Activated naive CD8-positive, alpha-beta T cell (primary cell): Measurements from ENCODE around the gene KCNN3.
A peak's percentile ranks its signal among the peaks of the same experiment; 100 is the strongest.

Source experiments
- H3K27ac Mint-ChIP-seq: one replicate; pipeline ENCODE4 v1.8.0; 2021; ENCODE audit warnings: mixed read lengths
- H3K27me3 Mint-ChIP-seq: one replicate; pipeline ENCODE4 v1.8.0; 2021; ENCODE audit warnings: mixed read lengths
- H3K36me3 Mint-ChIP-seq: one replicate; pipeline ENCODE4 v1.8.0; 2021; ENCODE audit warnings: mixed read lengths
- H3K4me1 Mint-ChIP-seq: one replicate; pipeline ENCODE4 v1.8.0; 2021; ENCODE audit warnings: low read depth, mixed read lengths
- H3K4me3 Mint-ChIP-seq: one replicate; pipeline ENCODE4 v1.8.0; 2021; ENCODE audit warnings: mild to moderate bottlenecking, mixed read lengths
- H3K9me3 Mint-ChIP-seq: one replicate; pipeline ENCODE4 v1.8.0; 2021; ENCODE audit warnings: low read depth, mixed read lengths

KCNN3 gene

GRCh38 chr1:154886281-154887015 lies 16.4 kb upstream of the KCNN3 start:
- H3K4me3 Mint-ChIP-seq, result no peak overlapping the region
- H3K9me3 Mint-ChIP-seq, result no peaks in the 10 kb centered on the region
- no peaks in the 10 kb centered on the region for H3K36me3 Mint-ChIP-seq
- no peaks in the 10 kb centered on the region for H3K27me3 Mint-ChIP-seq
- H3K4me1 Mint-ChIP-seq, result peaks cover 6% of the 10 kb centered on the region
- H3K27ac Mint-ChIP-seq, result no peak overlapping the region

GRCh38 chr1:154884869-154885701 lies 15.0 kb upstream of the KCNN3 start:
- Mint-ChIP-seq H3K9me3 (no peaks in the 10 kb centered on the region), H3K36me3 (no peaks in the 10 kb centered on the region), H3K27me3 (no peaks in the 10 kb centered on the region), H3K4me3 (no peak overlapping the region), H3K27ac (no peak overlapping the region), H3K4me1 (peaks cover 6% of the 10 kb centered on the region)

- Mint-ChIP-seq H3K36me3 (no peaks in the 10 kb centered on the region), H3K27ac (no peak overlapping the region), H3K9me3 (no peaks in the 10 kb centered on the region), H3K4me3 (no peak overlapping the region), H3K4me1 (peaks cover 6% of the 10 kb centered on the region), H3K27me3 (no peaks in the 10 kb centered on the region)
These were observed 14.1 kb upstream of the KCNN3 start for GRCh38 chr1:154883919-154884868.

GRCh38 chr1:154881820-154882535 lies 11.9 kb upstream of the KCNN3 start:
- no peaks in the 10 kb centered on the region for H3K9me3 Mint-ChIP-seq
- H3K27me3 Mint-ChIP-seq, result no peaks in the 10 kb centered on the region
- no peaks in the 10 kb centered on the region for H3K36me3 Mint-ChIP-seq
- H3K27ac Mint-ChIP-seq, result no peak overlapping the region
- H3K4me1 Mint-ChIP-seq, result peaks cover 6% of the 10 kb centered on the region
- H3K4me3 Mint-ChIP-seq, result no peak overlapping the region

- Mint-ChIP-seq H3K36me3 (no peaks in the 10 kb centered on the region), H3K27me3 (no peaks in the 10 kb centered on the region), H3K4me1 (no peaks in the 10 kb centered on the region), H3K9me3 (no peaks in the 10 kb centered on the region), H3K4me3 (no peak overlapping the region), H3K27ac (no peak overlapping the region)
These were observed 10.6 kb upstream of the KCNN3 start for GRCh38 chr1:154880671-154881070.

- Mint-ChIP-seq H3K9me3 (no peaks in the 10 kb centered on the region), H3K27me3 (no peaks in the 10 kb centered on the region), H3K4me1 (no peaks in the 10 kb centered on the region), H3K27ac (no peak overlapping the region), H3K36me3 (no peaks in the 10 kb centered on the region), H3K4me3 (no peak overlapping the region)
These were observed 8.9 kb upstream of the KCNN3 start for GRCh38 chr1:154879038-154879421.

- Mint-ChIP-seq H3K27me3 (no peaks in the 10 kb centered on the region), H3K4me1 (no peaks in the 10 kb centered on the region), H3K4me3 (no peak overlapping the region), H3K9me3 (no peaks in the 10 kb centered on the region), H3K27ac (no peak overlapping the region), H3K36me3 (no peaks in the 10 kb centered on the region)
These were observed 8.4 kb upstream of the KCNN3 start for GRCh38 chr1:154878371-154879037.

- Mint-ChIP-seq H3K9me3 (no peaks in the 10 kb centered on the region), H3K27me3 (no peaks in the 10 kb centered on the region), H3K36me3 (no peaks in the 10 kb centered on the region), H3K4me3 (no peak overlapping the region), H3K4me1 (no peaks in the 10 kb centered on the region), H3K27ac (no peak overlapping the region)
These were observed 7.4 kb upstream of the KCNN3 start for GRCh38 chr1:154877370-154877974.

GRCh38 chr1:154876842-154877369 lies 6.8 kb upstream of the KCNN3 start:
- no peak overlapping the region for H3K27ac Mint-ChIP-seq
- no peak overlapping the region for H3K4me3 Mint-ChIP-seq
- no peaks in the 10 kb centered on the region for H3K4me1 Mint-ChIP-seq
- no peaks in the 10 kb centered on the region for H3K27me3 Mint-ChIP-seq
- H3K36me3 Mint-ChIP-seq, result no peaks in the 10 kb centered on the region
- H3K9me3 Mint-ChIP-seq, result no peaks in the 10 kb centered on the region

- Mint-ChIP-seq H3K4me1 (peaks cover 10% of the 10 kb centered on the region), H3K36me3 (no peaks in the 10 kb centered on the region), H3K27me3 (peaks cover 10% of the 10 kb centered on the region), H3K9me3 (no peaks in the 10 kb centered on the region), H3K27ac (peak overlapping the region; percentile 0), H3K4me3 (no peak overlapping the region)
These were observed 4.4 kb upstream of the KCNN3 start for GRCh38 chr1:154874465-154874864.

- Mint-ChIP-seq H3K4me3 (no peak overlapping the region), H3K36me3 (no peaks in the 10 kb centered on the region), H3K9me3 (no peaks in the 10 kb centered on the region), H3K4me1 (peaks cover 13% of the 10 kb centered on the region), H3K27ac (no peak overlapping the region), H3K27me3 (peaks cover 14% of the 10 kb centered on the region)
These were observed 3.4 kb upstream of the KCNN3 start for GRCh38 chr1:154873321-154873950.

GRCh38 chr1:154871374-154871773 lies 1.3 kb upstream of the KCNN3 start:
- Mint-ChIP-seq H3K9me3 (no peaks in the 10 kb centered on the region), H3K36me3 (no peaks in the 10 kb centered on the region), H3K27ac (no peak overlapping the region), H3K4me3 (no peak overlapping the region), H3K4me1 (peaks cover 13% of the 10 kb centered on the region), H3K27me3 (peaks cover 18% of the 10 kb centered on the region)

GRCh38 chr1:154870734-154871133 lies 653 bp upstream of the KCNN3 start:
- Mint-ChIP-seq H3K27me3 (peaks cover 18% of the 10 kb centered on the region), H3K9me3 (no peaks in the 10 kb centered on the region), H3K27ac (no peak overlapping the region), H3K36me3 (no peaks in the 10 kb centered on the region), H3K4me3 (no peak overlapping the region), H3K4me1 (peaks cover 13% of the 10 kb centered on the region)
